Neural cell (in vitro differentiated cells): Measurements from ENCODE around the gene CTNNBL1. TPM values are rescaled to one million over a fixed set of nuclear protein-coding genes. Genes with fewer than 3 reads are reported as not detected.

ENCODE experiments used
- H2AFZ ChIP-seq: fragments of 200-600, 300-800 bp; sonication (generic), shearing (Covaris generic); 2 replicates; pipeline ENCODE4 v1.6.0; 2014; ENCODE audit warnings: low read depth, mild to moderate bottlenecking, antibody characterized with exemption, low read length, moderate library complexity
- H3F3A ChIP-seq: fragments of 200-600 bp; shearing (Covaris generic); 2 replicates; pipeline ENCODE4 v1.6.1; 2016; ENCODE audit warnings: mild to moderate bottlenecking, moderate library complexity, mixed read lengths, antibody characterized with exemption, low read length; ENCODE audit not compliant: insufficient read depth, poor library complexity, severe bottlenecking
- H3K27ac ChIP-seq: fragments of 200-600, 300-800 bp; sonication (generic), shearing (Covaris generic); 2 replicates; pipeline ENCODE4 v1.5.1; 2014; ENCODE audit warnings: mild to moderate bottlenecking, low read length, moderate library complexity
- H3K27me3 ChIP-seq: fragments of 300-800, 200-600 bp; sonication (generic), shearing (Covaris generic); 2 replicates; pipeline ENCODE4 v1.6.0; 2014; ENCODE audit warnings: mild to moderate bottlenecking, low read depth, low read length, moderate library complexity; ENCODE audit not compliant: insufficient read depth
- H3K36me3 ChIP-seq: fragments of 300-800, 200-600 bp; sonication (generic), shearing (Covaris generic); 2 replicates; pipeline ENCODE4 v1.5.1; 2014; ENCODE audit warnings: mild to moderate bottlenecking, antibody characterized with exemption, low read length, moderate library complexity; ENCODE audit not compliant: insufficient read depth
- H3K4me2 ChIP-seq: fragments of 300-800, 200-600 bp; sonication (generic), shearing (Covaris generic); 2 replicates; pipeline ENCODE4 v1.6.0; 2014; ENCODE audit warnings: mild to moderate bottlenecking, low read length
- H3K4me3 ChIP-seq: fragments of 300-800, 200-600 bp; sonication (generic), shearing (Covaris generic); 2 replicates; pipeline ENCODE4 v1.5.1; 2014; ENCODE audit warnings: mild to moderate bottlenecking, low read length, moderate library complexity
- H3K79me2 ChIP-seq: fragments of 200-600 bp; shearing (Covaris generic); replicated peaks from 2 replicates; pipeline ENCODE4 v1.6.0; 2014; ENCODE audit warnings: mild to moderate bottlenecking, low read length, moderate library complexity; ENCODE audit not compliant: insufficient read depth
- H3K9ac ChIP-seq: fragments of 300-800, 200-600 bp; sonication (generic), shearing (Covaris generic); 2 replicates; pipeline ENCODE4 v1.6.1; 2016; ENCODE audit warnings: mild to moderate bottlenecking, low read length, mixed read lengths
- H3K9me2 ChIP-seq: fragments of 200-600 bp; shearing (Covaris generic); 2 replicates; pipeline ENCODE4 v1.6.1; 2016; ENCODE audit warnings: mild to moderate bottlenecking, low read length, mixed read lengths; ENCODE audit not compliant: insufficient read depth
- H3K9me3 ChIP-seq: fragments of 200-600, 300-800 bp; sonication (generic), shearing (Covaris generic); 2 replicates; pipeline ENCODE4 v1.6.1; 2016; ENCODE audit warnings: mild to moderate bottlenecking, mixed run types, low read length, moderate library complexity, mixed read lengths
- H4K20me1 ChIP-seq: fragments of 200-600 bp; shearing (Covaris generic); 2 replicates; pipeline ENCODE4 v1.6.1; 2016; ENCODE audit warnings: mild to moderate bottlenecking, mixed run types; ENCODE audit not compliant: insufficient read depth
- CTCF ChIP-seq: fragments of 450-650 bp; IDR thresholded peaks from 2 replicates; pipeline ENCODE4 v1.5.1; 2014; ENCODE audit warnings: antibody characterized with exemption, mild to moderate bottlenecking, moderate library complexity; ENCODE audit not compliant: poor library complexity, severe bottlenecking
- EP300 ChIP-seq: fragments of 450-650 bp; conservative IDR thresholded peaks from 2 replicates; pipeline ENCODE4 v1.6.1; 2014; ENCODE audit warnings: antibody characterized with exemption, mild to moderate bottlenecking, moderate library complexity; ENCODE audit not compliant: poor library complexity, severe bottlenecking
- MXI1 ChIP-seq: fragments of 450-650 bp; conservative IDR thresholded peaks from 2 replicates; pipeline ENCODE4 v1.6.1; 2014; ENCODE audit warnings: antibody characterized with exemption, mild to moderate bottlenecking; ENCODE audit not compliant: poor library complexity, severe bottlenecking
- POLR2AphosphoS5 ChIP-seq: IDR thresholded peaks from 2 replicates; pipeline ENCODE4 v1.6.1; 2012
- RAD21 ChIP-seq: fragments of 450-650 bp; conservative IDR thresholded peaks from 2 replicates; pipeline ENCODE4 v1.6.1; 2014; ENCODE audit warnings: antibody characterized with exemption, mild to moderate bottlenecking, moderate library complexity
- REST ChIP-seq: IDR thresholded peaks from 2 replicates; pipeline ENCODE4 v1.6.1; 2012; ENCODE audit warnings: borderline replicate concordance
- SMC3 ChIP-seq: fragments of 450-650 bp; conservative IDR thresholded peaks from 2 replicates; pipeline ENCODE4 v1.6.1; 2014; ENCODE audit warnings: antibody characterized with exemption, mild to moderate bottlenecking, moderate library complexity; ENCODE audit not compliant: poor library complexity
- TAF1 ChIP-seq: IDR thresholded peaks from 2 replicates; pipeline ENCODE4 v1.6.1; 2012; ENCODE audit warnings: low read depth
- polyA plus RNA-seq: library from polyadenylated mRNA; depleted of rRNA; stranded (reverse); fragments of >200 nt; gene quantifications from 2 replicates; pipeline ENCODE4 v1.2.3, GENCODE V29; 2014

CTNNBL1 gene
- polyA plus RNA-seq, 1 donor from 2014 or later = 32.6 TPM

DNA sequence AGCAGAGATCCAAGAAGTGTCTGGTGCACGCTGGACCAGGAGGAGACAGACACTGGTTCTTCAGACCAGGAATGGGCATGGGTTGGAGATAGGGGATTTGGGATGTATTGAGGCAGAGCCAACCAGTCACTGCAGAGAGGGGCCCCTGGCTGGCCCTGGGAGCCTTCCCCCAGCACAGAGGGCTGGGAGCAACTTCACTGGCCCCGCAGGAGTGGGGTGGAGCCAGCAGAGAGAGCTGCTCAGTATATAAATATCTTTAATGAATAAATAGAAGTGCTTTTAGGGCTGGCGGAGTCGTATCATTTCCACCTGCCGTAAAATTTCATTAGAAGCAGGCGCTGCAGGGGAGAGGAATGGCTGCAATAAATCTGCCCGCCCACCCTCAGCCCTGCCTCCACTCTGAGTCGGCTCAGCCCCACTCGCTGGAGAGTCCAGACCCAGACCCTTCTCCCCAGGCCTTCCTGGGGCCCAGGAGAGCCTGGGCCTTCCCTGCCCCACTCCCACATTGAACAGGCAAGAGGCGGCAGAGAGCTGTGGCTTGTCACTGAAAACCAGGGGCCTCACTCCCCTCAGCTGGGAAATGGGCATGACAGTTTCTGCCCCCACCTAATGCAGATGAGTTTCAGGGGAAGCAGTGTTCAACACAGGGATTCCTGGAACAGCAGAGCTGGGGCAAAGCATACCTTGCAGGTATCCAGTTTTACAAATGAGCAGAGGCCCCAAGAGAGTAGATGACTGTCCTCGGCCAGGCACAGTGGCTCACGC, 185.2 kb downstream of the CTNNBL1 start:
- Histone ChIP-seq H3K9me2 (no peaks in the 10 kb centered on the region), H3K4me3 (no peak overlapping the region), H3F3A (no peaks in the 10 kb centered on the region), H2AFZ (no peak overlapping the region), H3K79me2 (no peaks in the 10 kb centered on the region), H3K27me3 (no peaks in the 10 kb centered on the region), H4K20me1 (no peaks in the 10 kb centered on the region), H3K9ac (no peak overlapping the region), H3K27ac (no peak overlapping the region), H3K36me3 (no peaks in the 10 kb centered on the region), H3K9me3 (no peaks in the 10 kb centered on the region), H3K4me2 (no peak overlapping the region)
- TF ChIP-seq EP300 = no peak

- H3K9me2 ChIP-seq = no peaks in the 10 kb centered on the region
- no peaks in the 10 kb centered on the region for H3F3A ChIP-seq
- H3K4me2 ChIP-seq = no peak overlapping the region
- TF ChIP-seq SMC3 (no peak), RAD21 (no peak), REST (no peak), CTCF (no peak), TAF1 (no peak), POLR2AphosphoS5 (no peak), MXI1 (no peak)
- H4K20me1 ChIP-seq = no peaks in the 10 kb centered on the region
- no peak overlapping the region for H3K27ac ChIP-seq
- H3K36me3 ChIP-seq = no peaks in the 10 kb centered on the region
- H3K9me3 ChIP-seq = no peaks in the 10 kb centered on the region
- H3K79me2 ChIP-seq = no peaks in the 10 kb centered on the region
- no peaks in the 10 kb centered on the region for H3K27me3 ChIP-seq
- H3K9ac ChIP-seq = no peak overlapping the region
- no peak overlapping the region for H3K4me3 ChIP-seq
- H2AFZ ChIP-seq = no peak overlapping the region
Measured at GRCh38 chr20:37879843-37880242, 186.0 kb downstream of the CTNNBL1 start.
